Neural progenitor cell (in vitro differentiated cells): ENCODE data around the gene GNPTAB.

ENCODE experiments used
- CTCF ChIP-seq: fragments of 200-600 bp; sonication (generic); IDR thresholded peaks from 2 replicates; pipeline ENCODE4 v1.5.1; 2017; ENCODE audit warnings: antibody characterized with exemption, mild to moderate bottlenecking
- EZH2 ChIP-seq: fragments of 200-600 bp; sonication (generic); IDR thresholded peaks from 2 replicates; pipeline ENCODE4 v1.6.1; 2017; ENCODE audit warnings: antibody characterized with exemption, mild to moderate bottlenecking, moderate library complexity
- EZH2phosphoT487 ChIP-seq: fragments of 200-600 bp; sonication (generic); IDR thresholded peaks from 2 replicates; pipeline ENCODE4 v1.6.1; 2017; ENCODE audit warnings: antibody characterized with exemption

DNA sequence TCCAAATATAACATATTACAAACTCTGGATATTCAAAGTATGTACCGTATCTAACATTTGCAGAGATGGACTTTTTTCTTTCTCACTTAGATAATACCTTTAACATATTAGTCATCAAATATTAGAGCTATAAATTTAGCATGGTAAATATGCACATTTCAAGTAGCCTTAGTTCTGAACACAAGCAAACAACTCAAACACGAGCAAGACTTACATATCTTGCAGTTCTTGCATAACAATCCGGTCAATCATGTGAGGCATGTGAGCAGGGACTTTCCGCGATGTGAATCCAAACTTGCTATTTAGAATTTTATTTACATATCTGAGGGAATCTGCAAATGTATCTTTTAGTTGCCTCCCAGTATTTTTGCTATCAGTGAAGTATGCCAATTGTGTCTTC, 69.4 kb downstream of the GNPTAB start:
- no peak for TF ChIP-seq CTCF
- no peak for TF ChIP-seq EZH2phosphoT487
- no peak for TF ChIP-seq EZH2
